Measurements from ENCODE around the gene RSPRY1.

DNA sequence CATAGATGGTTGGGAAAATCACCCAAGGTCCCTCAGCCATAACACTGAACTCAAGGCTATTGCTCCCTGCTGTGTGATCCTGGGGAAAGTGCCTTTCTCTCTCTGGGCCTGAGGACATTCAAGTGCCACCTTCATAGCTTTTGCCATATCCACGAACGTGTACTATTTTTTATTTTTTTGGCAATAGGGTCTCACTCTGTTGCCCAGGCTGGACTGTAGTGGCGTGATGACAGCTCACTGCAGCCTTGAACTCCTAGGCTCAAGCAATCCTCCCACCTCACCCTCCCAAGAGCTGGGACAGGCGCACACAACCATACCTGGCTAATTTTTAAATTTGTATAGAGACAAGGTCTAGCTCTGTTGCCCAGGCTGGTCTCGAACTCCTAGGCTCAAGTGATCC is 87.7 kb downstream of the RSPRY1 start:
- TF ChIP-seq, protein P1, sequence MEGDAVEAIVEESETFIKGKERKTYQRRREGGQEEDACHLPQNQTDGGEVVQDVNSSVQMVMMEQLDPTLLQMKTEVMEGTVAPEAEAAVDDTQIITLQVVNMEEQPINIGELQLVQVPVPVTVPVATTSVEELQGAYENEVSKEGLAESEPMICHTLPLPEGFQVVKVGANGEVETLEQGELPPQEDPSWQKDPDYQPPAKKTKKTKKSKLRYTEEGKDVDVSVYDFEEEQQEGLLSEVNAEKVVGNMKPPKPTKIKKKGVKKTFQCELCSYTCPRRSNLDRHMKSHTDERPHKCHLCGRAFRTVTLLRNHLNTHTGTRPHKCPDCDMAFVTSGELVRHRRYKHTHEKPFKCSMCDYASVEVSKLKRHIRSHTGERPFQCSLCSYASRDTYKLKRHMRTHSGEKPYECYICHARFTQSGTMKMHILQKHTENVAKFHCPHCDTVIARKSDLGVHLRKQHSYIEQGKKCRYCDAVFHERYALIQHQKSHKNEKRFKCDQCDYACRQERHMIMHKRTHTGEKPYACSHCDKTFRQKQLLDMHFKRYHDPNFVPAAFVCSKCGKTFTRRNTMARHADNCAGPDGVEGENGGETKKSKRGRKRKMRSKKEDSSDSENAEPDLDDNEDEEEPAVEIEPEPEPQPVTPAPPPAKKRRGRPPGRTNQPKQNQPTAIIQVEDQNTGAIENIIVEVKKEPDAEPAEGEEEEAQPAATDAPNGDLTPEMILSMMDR (conservative IDR thresholded peaks at IDR 0.05 in 1 of 2, IDR thresholded peaks at IDR 0.05 in 1 of 2; ENCODE audit: low read depth in 1 of 2, low read length in 2 of 2), result no peak
- TF ChIP-seq EZH2 (IDR thresholded peaks at IDR 0.05; ENCODE audit: low read length, missing control alignments), result no peak

Measured in fibroblast of lung (primary cell).